Retinal pigment epithelial cell (primary cell): ENCODE measurements around the gene SFRP4.
A peak's percentile ranks its signal among the peaks of the same experiment; 100 is the strongest.

Experiments
- DNase-seq: peaks from one replicate; pipeline ENCODE4 v3.0.0-alpha.2; 2010; ENCODE audit warnings: low read depth
- H3K4me3 ChIP-seq: 2 replicates; pipeline ENCODE4 v1.5.1; 2011; ENCODE audit warnings: mild to moderate bottlenecking, low read length, control low read depth, moderate library complexity
- CTCF ChIP-seq: conservative IDR thresholded peaks from 2 replicates; pipeline ENCODE4 v1.5.1; 2011; ENCODE audit warnings: low read depth, low read length, control low read depth, inconsistent platforms

SFRP4 gene

GRCh38 chr7:37925620-37926019, 9.0 kb upstream of the SFRP4 start:
- TF ChIP-seq CTCF, result no peak
- DNase-seq, result no peak
- no peak overlapping the region for H3K4me3 ChIP-seq

GRCh38 chr7:37924491-37925041, 7.9 kb upstream of the SFRP4 start:
- DNase-seq, result no peak
- H3K4me3 ChIP-seq, result no peak overlapping the region
- no peak for TF ChIP-seq CTCF

- no peak overlapping the region for H3K4me3 ChIP-seq
- no peak for DNase-seq
- TF ChIP-seq CTCF, result no peak
Observed at GRCh38 chr7:37923996-37924395, 7.4 kb upstream of the SFRP4 start.

- DNase-seq, result no peak
- TF ChIP-seq CTCF, result no peak
- no peak overlapping the region for H3K4me3 ChIP-seq
Observed at GRCh38 chr7:37921876-37922275, 5.3 kb upstream of the SFRP4 start.

GRCh38 chr7:37920849-37921805, 4.5 kb upstream of the SFRP4 start:
- DNase-seq, result no peak
- peak overlapping the region; percentile 67 for H3K4me3 ChIP-seq
- TF ChIP-seq CTCF, result peak; percentile 29

GRCh38 chr7:37920305-37920848, 3.8 kb upstream of the SFRP4 start, which contains the start of gene EPDR1:
TSS of gene EPDR1 (plus strand) at chr7:37920640. CDS start at chr7:37920940, 300 bp downstream.
- no peak for DNase-seq
- H3K4me3 ChIP-seq, result peak within 1 kb of the TSS; percentile 67
- peak; percentile 47 for TF ChIP-seq CTCF
